Measurements from ENCODE around the gene ATF2.

The ATF2 gene

GRCh38 chr2:175167792-175168563 is at the start of gene ATF2:
Gene ATF2, minus strand, starts transcription at chr2:175168203. Its CDS starts 31,760 bp downstream, at chr2:175136443.
- peak within 1 kb of the TSS; percentile 96 for H3K4me3 ChIP-seq (ENCODE audit: low read depth, low read length)
- TF ChIP-seq MAX (IDR thresholded peaks at IDR 0.05; ENCODE audit: low read depth, low read length): no peak
- TF ChIP-seq POLR2A (IDR thresholded peaks at IDR 0.05; ENCODE audit: extremely low read depth, insufficient read length): peak; percentile 36

GRCh38 chr2:175207741-175208438 is 39.9 kb upstream of the ATF2 start:
- DNase-seq (ENCODE audit: low read depth): no peak
- no peak overlapping the region for H3K4me3 ChIP-seq (ENCODE audit: low read depth, low read length)
- TF ChIP-seq, protein P1, sequence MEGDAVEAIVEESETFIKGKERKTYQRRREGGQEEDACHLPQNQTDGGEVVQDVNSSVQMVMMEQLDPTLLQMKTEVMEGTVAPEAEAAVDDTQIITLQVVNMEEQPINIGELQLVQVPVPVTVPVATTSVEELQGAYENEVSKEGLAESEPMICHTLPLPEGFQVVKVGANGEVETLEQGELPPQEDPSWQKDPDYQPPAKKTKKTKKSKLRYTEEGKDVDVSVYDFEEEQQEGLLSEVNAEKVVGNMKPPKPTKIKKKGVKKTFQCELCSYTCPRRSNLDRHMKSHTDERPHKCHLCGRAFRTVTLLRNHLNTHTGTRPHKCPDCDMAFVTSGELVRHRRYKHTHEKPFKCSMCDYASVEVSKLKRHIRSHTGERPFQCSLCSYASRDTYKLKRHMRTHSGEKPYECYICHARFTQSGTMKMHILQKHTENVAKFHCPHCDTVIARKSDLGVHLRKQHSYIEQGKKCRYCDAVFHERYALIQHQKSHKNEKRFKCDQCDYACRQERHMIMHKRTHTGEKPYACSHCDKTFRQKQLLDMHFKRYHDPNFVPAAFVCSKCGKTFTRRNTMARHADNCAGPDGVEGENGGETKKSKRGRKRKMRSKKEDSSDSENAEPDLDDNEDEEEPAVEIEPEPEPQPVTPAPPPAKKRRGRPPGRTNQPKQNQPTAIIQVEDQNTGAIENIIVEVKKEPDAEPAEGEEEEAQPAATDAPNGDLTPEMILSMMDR (IDR thresholded peaks at IDR 0.05; ENCODE audit: low read depth, low read length): no peak
- no peak for TF ChIP-seq MYC (IDR thresholded peaks at IDR 0.05; ENCODE audit: low read depth, low read length)
- TF ChIP-seq POLR2A (IDR thresholded peaks at IDR 0.05; ENCODE audit: extremely low read depth, insufficient read length): no peak
- TF ChIP-seq MAX (IDR thresholded peaks at IDR 0.05; ENCODE audit: low read depth, low read length): no peak

More at GRCh38 chr2:175167792-175168563, at the start of gene ATF2:
- peak; percentile 100 for DNase-seq (ENCODE audit: low read depth)

- no peak for TF ChIP-seq MYC (IDR thresholded peaks at IDR 0.05; ENCODE audit: low read depth, low read length)
- TF ChIP-seq, protein P1 (IDR thresholded peaks at IDR 0.05; ENCODE audit: low read depth, low read length): no peak
- TF ChIP-seq MAX (IDR thresholded peaks at IDR 0.05; ENCODE audit: low read depth, low read length): no peak
- no peak for TF ChIP-seq POLR2A (IDR thresholded peaks at IDR 0.05; ENCODE audit: extremely low read depth, insufficient read length)
- H3K4me3 ChIP-seq (ENCODE audit: low read depth, low read length): no peak overlapping the region
- DNase-seq (ENCODE audit: low read depth): no peak
Observed at GRCh38 chr2:175206866-175207265, 38.9 kb upstream of the ATF2 start.

DNA sequence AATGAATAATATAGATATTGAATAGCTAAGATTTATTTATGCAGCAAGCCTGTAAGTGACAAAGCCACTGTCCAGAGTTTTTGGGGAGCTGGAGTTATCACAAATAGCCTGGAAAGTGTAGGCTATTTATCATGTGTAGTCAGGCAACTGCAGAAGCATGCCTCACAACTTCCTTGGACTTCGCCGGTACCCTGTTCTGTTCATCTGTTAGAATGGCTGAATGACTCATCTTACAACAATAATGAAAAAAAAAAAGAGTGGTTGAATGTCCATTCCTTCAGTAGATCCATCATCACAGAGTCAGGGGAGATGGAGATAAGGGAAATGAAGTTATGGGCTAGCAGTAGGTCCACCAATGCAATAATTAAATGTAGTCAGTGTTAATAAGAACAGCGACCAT is 37.5 kb upstream of the ATF2 start:
- TF ChIP-seq, protein P1 (IDR thresholded peaks at IDR 0.05; ENCODE audit: low read depth, low read length): no peak
- TF ChIP-seq MYC (IDR thresholded peaks at IDR 0.05; ENCODE audit: low read depth, low read length) (no peak), MAX (IDR thresholded peaks at IDR 0.05; ENCODE audit: low read depth, low read length) (no peak), POLR2A (IDR thresholded peaks at IDR 0.05; ENCODE audit: extremely low read depth, insufficient read length) (no peak)
- no peak overlapping the region for H3K4me3 ChIP-seq (ENCODE audit: low read depth, low read length)
- no peak for DNase-seq (ENCODE audit: low read depth)

DNA sequence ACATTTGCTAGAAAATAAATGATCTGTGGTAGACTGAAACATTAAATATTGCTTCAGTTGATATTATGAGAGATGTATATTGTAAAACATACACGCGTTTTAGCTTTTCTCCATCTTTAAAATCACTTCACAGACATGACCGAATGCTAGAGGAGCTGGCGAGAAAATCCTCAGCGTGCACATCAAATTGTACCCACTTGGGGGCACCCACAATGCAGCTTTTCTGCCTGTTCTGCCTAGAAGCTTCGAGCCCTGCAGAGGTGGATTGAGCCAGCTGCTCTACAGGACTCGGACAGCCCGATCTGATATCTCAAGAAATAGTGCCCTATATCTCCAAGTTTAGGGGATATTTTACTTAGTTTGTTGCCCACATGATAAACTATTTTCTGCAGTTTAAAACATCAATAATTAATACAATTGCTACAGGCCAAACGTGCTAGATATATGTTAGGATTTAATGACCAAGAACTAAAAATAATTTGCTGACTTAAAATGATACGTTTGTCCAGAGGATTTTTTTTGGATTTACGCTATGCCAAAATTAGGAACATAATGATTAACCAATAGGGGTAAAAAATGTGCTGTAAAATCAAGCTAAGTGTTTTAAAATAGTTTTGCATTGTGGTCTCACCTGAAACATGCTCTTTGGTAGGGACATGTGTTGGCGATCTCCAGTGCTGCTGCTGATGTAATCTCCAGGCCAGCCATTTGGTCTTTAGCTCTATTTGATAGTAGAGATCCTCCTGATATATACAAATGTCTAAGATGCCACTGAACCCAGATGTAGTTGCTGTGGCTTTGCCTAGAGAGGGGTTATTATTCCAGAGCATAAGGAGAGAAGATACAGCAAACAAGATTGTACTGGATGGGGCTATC is 35.9 kb upstream of the ATF2 start:
- TF ChIP-seq MYC (IDR thresholded peaks at IDR 0.05; ENCODE audit: low read depth, low read length): 0 out of 2 replicates have a peak, but pooled peaks have one; percentile 20
- TF ChIP-seq POLR2A (IDR thresholded peaks at IDR 0.05; ENCODE audit: extremely low read depth, insufficient read length): no peak
- peak; percentile 46; the same call in 1 of the 2 replicates for TF ChIP-seq MAX (IDR thresholded peaks at IDR 0.05; ENCODE audit: low read depth, low read length)
- TF ChIP-seq, protein P1 (IDR thresholded peaks at IDR 0.05; ENCODE audit: low read depth, low read length): peak; percentile 71
- H3K4me3 ChIP-seq (ENCODE audit: low read depth, low read length): no peak overlapping the region
- peak; percentile 75 for DNase-seq (ENCODE audit: low read depth)

Data from NB4 (cell line).